Stimulated activated CD4-positive, alpha-beta T cell treated with anti-CD3 and anti-CD28 coated beads, Interleukin-12 subunit alpha, Interleukin-12 subunit beta, amount 100 ng/mL, for 24 hours (primary cell): ENCODE data around the gene PPP2R5E.
"Not testable (repeated sequence)": the region's sequence is repeated elsewhere in the genome, so short reads cannot be mapped to it uniquely, and the experiment has no call there.

Experiments
- DNase-seq, 2 experiments: peaks; one replicate each; pipeline ENCODE4 v3.0.0-alpha.2; 2020; ENCODE audit warnings: low read depth in 2 of 2

PPP2R5E gene

GRCh38 chr14:63522511-63522910 is 20.7 kb downstream of the PPP2R5E start:
- DNase-seq, result not testable (repeated sequence)

DNA sequence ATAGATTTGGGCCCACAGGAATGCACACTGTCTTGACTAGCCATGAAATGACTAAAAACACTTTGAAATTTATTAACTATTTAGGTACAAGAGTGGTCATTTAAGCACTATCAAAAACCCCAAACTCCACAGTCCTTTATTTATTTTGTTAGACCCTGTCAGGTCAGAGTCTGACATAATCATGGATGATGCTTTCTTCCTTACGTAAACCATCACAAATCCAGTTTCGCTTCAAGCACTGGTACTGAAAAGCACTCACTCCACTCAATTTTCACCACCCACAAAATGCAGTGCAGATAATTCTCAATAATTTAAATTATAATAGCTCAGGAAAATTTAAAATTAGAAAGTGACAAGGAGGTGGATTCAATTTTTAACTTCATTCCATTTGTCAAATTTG is 25.8 kb downstream of the PPP2R5E start:
- no peak for DNase-seq

DNA sequence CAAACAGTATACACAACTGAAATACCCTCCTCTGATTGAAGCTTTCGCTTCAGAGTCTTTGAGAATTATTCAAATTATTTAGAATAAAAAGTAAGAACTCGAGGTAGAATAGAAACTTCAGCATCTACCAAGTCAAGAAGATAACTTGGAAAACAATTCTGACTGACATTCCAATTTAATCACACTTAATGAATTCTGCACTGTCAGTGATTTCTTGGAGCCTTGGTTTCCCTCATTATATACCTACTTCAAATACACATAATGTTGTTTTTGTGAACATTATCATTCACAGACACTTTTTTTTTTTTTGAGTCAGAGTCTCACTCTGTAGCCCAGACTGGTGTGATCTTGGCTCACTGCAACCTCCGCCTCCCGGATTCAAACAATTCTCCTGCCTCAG is 27.9 kb downstream of the PPP2R5E start:
- DNase-seq, result no peak

- DNase-seq, result no peak
Measured at GRCh38 chr14:63513756-63514155, 29.4 kb downstream of the PPP2R5E start.

GRCh38 chr14:63512861-63513260 is 30.3 kb downstream of the PPP2R5E start:
- no peak for DNase-seq

DNA sequence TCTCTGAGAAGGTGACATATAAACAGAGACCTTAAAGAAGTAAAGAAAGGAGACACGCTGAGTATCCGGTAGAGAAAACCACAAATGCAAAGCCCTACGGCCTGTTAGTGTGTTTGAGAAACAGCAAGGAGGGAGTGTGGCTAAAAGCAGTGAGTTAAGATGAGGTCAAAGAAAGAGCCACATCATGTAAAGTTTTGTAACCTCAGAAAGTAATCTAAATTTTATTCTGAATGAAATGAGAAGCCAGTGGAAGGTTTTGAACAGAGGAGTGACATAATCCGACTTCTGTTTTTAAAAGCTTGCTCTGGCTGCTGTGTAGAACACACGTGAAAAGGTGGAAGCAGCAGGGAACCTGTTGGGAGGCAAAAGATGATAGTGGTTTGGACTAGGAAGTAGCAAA is 32.6 kb downstream of the PPP2R5E start:
- DNase-seq, result no peak

- no peak for DNase-seq
Measured at GRCh38 chr14:63508033-63508432, 35.1 kb downstream of the PPP2R5E start.

- DNase-seq, result no peak
Measured at GRCh38 chr14:63504648-63505047, 38.5 kb downstream of the PPP2R5E start.

- no peak for DNase-seq
Measured at GRCh38 chr14:63501429-63501828, 41.7 kb downstream of the PPP2R5E start.

DNA sequence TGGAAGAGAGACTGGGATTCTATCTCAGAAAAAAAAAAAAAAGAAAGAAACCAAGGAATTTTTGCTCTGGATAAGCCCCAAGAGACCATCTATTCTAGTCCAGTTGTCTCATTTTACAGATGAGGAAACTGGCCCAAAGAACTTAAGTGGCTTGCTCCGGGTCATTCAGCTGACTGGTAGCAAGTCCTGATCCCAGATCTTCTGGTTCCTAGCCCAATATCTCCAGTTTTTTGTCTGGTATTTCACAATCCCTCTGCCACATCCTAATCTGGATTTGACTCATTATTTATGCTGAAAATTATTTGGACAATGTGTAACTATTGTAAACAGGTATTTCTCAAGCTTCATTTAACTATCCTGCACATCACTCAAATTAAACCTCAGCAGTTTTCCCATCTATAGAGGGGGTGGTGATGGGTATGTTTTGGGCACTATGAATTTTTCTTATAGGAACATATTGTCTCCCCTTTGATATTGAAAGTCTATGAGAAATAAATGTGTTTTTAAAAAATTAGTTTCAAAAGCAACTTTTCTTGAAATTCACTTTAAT is 43.4 kb downstream of the PPP2R5E start:
- no peak for DNase-seq

GRCh38 chr14:63496837-63497400 is 46.3 kb downstream of the PPP2R5E start:
- DNase-seq, result no peak

DNA sequence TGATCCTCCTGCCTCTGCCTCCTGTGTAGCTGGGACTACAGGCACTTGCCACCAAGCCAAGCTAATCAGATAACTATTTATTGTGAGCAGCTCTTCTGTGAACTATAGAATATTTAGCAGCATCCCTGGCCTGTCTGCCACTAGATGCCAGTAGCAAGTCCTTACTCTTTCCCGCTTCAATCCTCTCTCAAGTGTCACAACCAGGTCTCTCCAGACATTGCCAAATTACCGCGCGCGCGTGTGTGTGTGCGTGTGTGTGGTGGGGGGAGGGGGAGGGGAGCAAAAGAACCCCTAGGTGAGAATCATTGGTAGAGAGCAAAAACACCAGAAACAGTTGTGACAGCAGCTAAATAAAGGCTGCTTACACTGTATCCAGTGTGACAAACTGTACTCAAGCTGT is 49.9 kb downstream of the PPP2R5E start:
- no peak for DNase-seq

- no peak for DNase-seq
Measured at GRCh38 chr14:63492391-63492790, 50.8 kb downstream of the PPP2R5E start.

DNA sequence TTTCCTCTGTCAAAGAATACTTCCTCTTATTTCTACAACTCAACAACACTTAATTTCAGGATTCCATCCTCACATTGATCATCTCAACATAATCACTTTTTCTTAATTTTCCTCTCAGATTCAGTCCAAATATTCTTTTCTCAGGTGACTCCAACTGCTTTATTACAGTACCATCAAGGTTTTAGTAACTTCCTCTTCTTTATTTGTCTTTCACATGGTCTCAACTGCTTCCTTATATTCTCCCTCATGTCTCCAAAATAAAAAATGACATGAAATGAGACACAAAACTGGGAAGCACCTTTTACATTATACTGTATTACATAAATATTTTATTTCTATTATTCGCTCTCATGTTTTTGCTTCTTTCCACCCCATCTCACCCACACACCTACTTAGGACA is 55.5 kb downstream of the PPP2R5E start:
- DNase-seq, result no peak

DNA sequence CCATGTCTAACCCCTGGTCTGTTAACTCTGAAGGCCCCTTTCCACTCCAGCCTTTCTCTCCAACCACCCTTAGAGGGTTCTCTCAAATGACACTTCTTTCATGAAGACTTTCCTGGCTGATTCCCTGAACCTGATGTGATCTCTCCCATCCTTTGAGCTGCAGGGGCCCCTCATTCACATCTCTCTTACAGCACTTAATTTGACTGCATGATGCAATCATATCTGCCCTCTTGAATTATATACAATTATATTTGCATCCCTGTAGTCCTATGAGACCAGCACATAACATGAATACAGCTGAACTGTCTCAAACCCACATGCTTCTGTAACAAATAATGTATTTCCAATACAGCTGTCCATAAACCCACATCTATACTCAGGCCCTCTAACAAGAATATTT is 56.4 kb downstream of the PPP2R5E start:
- no peak for DNase-seq

- DNase-seq, result no peak
Measured at GRCh38 chr14:63483315-63483714, 59.9 kb downstream of the PPP2R5E start.

DNA sequence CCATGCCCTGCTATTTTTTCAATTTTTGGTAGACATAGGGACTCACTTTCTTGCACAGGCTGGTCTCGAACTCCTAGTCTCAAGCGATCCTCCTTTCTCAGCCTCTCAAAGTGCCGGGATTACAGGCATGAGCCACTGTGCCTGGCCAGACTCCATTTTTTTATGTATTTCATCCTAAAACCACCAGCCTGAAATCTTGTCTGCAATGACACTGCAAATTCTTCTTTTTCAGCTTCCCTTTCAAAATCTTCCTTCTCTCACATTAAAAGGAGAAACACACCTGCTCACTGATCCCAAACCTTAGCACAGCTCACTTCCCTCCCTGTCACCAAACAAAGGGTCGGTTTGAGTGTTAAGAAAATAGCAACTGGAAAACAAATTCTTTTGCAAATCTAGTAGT is 62.6 kb downstream of the PPP2R5E start:
- no peak for DNase-seq

DNA sequence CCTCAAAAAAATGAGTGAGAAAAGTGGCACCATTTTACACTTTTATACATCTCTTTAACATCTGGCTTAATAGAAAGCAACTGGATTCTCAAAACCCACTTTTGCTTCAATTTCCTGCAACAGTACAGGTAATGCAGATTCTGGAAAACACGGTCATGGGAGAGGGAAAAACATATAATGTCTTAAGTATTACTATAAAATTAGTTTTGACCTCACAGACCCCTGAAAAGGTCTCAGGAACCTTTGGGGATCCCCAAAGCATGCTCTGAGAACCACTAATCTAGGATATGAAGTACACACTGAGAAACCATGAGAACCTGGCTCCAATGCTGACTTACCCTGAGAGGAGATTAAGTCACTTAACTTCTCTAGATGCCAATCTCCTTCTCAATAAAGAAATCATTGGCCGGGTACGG is 64.7 kb downstream of the PPP2R5E start:
- no peak for DNase-seq

DNA sequence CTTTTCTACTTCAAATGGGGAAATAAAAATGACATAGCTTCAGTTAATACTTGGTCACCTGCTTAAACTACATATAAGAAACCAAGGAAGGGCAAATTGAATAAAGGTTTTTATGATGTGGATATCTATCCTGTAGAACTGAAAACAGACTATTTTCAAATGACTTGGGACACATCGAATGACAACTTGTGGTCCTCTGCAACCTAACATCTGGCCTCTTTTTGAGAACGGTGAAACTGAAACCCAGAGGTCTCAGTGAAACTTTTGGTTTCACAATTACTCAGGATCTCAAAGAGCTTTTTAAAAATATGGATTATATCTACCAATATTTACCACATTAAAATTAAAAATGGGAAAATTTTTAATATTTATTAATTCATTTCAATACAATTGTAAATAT is 65.2 kb downstream of the PPP2R5E start:
- DNase-seq, result no peak

- DNase-seq, result no peak
Measured at GRCh38 chr14:63477556-63477955, 65.6 kb downstream of the PPP2R5E start.

- no peak for DNase-seq
Measured at GRCh38 chr14:63475761-63476160, 67.4 kb downstream of the PPP2R5E start.

DNA sequence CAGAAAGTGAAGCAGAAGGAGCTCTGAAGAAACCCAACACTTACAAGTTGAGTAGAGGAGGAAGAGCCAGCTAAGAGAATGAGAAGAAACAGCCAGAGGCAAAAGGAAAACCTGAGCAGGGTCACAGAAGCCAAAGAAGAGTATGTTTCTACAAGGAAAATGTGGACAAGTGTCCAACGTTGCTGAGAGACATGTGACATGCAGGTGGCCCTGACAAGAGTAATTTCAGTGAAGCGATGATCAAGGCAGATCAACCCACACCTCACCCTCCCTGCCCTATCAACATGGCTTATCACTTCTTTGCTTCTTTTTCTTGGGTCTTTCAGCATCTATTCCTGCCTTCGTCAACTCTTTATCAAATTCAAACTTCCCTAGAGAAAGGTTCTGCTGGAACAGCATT is 68.3 kb downstream of the PPP2R5E start:
- no peak for DNase-seq

- DNase-seq, result no peak
Measured at GRCh38 chr14:63474111-63474510, 69.1 kb downstream of the PPP2R5E start.
